ENCODE results near the gene SYT1.

- TF ChIP-seq EZH2 (IDR thresholded peaks at IDR 0.05; ENCODE audit: borderline replicate concordance, low read depth, low read length, poor library complexity, severe bottlenecking) (no peak), CTCF (conservative IDR thresholded peaks at IDR 0.05; ENCODE audit: low read depth, low read length) (no peak)
These were observed 64.5 kb downstream of the SYT1 start for GRCh38 chr12:78929075-78929418.

Data from A673 (cell line).